ENCODE data around the gene MDM2.

GRCh38 chr12:68838046-68838886, 30.3 kb downstream of the MDM2 start:
- TF ChIP-seq, protein P1, sequence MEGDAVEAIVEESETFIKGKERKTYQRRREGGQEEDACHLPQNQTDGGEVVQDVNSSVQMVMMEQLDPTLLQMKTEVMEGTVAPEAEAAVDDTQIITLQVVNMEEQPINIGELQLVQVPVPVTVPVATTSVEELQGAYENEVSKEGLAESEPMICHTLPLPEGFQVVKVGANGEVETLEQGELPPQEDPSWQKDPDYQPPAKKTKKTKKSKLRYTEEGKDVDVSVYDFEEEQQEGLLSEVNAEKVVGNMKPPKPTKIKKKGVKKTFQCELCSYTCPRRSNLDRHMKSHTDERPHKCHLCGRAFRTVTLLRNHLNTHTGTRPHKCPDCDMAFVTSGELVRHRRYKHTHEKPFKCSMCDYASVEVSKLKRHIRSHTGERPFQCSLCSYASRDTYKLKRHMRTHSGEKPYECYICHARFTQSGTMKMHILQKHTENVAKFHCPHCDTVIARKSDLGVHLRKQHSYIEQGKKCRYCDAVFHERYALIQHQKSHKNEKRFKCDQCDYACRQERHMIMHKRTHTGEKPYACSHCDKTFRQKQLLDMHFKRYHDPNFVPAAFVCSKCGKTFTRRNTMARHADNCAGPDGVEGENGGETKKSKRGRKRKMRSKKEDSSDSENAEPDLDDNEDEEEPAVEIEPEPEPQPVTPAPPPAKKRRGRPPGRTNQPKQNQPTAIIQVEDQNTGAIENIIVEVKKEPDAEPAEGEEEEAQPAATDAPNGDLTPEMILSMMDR (IDR thresholded peaks at IDR 0.05): no peak
- TF ChIP-seq POLR2A (IDR thresholded peaks at IDR 0.05) (no peak), POLR2AphosphoS5 (IDR thresholded peaks at IDR 0.05) (no peak)
